GM23338 (cell line): Measurements from ENCODE around the gene ADGRL3. TPM values are rescaled to one million over a fixed set of nuclear protein-coding genes. Genes with fewer than 3 reads are reported as not detected.

Experiments
- ATAC-seq: fragments of 200-7000 bp; cut with Tn5 transposase; 3 replicates; pipeline ENCODE4 v1.9.1; 2020
- DNase-seq: peaks from one replicate; pipeline ENCODE4 v3.0.0-alpha.2; 2015; ENCODE audit warnings: low spot score
- H2AFZ ChIP-seq: fragments of 200-600 bp; sonication (generic); 2 replicates; pipeline ENCODE4 v1.8.0; 2016; ENCODE audit warnings: antibody characterized with exemption, mild to moderate bottlenecking, moderate library complexity
- H3F3A ChIP-seq: fragments of 200-600 bp; sonication (generic); replicated peaks from 2 replicates; pipeline ENCODE4 v1.8.0; 2017; ENCODE audit warnings: antibody characterized with exemption, mixed run types, low read depth
- H3K27ac ChIP-seq: fragments of 200-600 bp; sonication (generic); 2 replicates; pipeline ENCODE4 v1.6.1; 2016; ENCODE audit warnings: low read depth
- H3K27me3 ChIP-seq: fragments of 200-600 bp; sonication (generic); 2 replicates; pipeline ENCODE4 v1.8.0; 2016; ENCODE audit warnings: mild to moderate bottlenecking, mixed run types, moderate library complexity; ENCODE audit not compliant: insufficient read depth
- H3K36me3 ChIP-seq: fragments of 200-600 bp; sonication (generic); 2 replicates; pipeline ENCODE4 v1.8.0; 2016; ENCODE audit warnings: mild to moderate bottlenecking; ENCODE audit not compliant: insufficient read depth
- H3K4me1 ChIP-seq: fragments of 200-600 bp; sonication (generic); 2 replicates; pipeline ENCODE4 v1.8.0; 2016; ENCODE audit warnings: mild to moderate bottlenecking, moderate library complexity; ENCODE audit not compliant: insufficient read depth
- H3K4me2 ChIP-seq: fragments of 200-600 bp; sonication (generic); 2 replicates; pipeline ENCODE4 v1.7.1; 2017; ENCODE audit warnings: mixed run types
- H3K4me3 ChIP-seq: fragments of 200-600 bp; sonication (generic); 2 replicates; pipeline ENCODE4 v1.6.1; 2016; ENCODE audit warnings: mixed run types
- H3K79me2 ChIP-seq: fragments of 200-600 bp; sonication (generic); replicated peaks from 2 replicates; pipeline ENCODE4 v1.8.0; 2017; ENCODE audit warnings: mild to moderate bottlenecking; ENCODE audit not compliant: insufficient read depth
- H3K9me2 ChIP-seq: fragments of 200-600 bp; sonication (generic); 2 replicates; pipeline ENCODE4 v1.8.0; 2017; ENCODE audit not compliant: insufficient read depth
- H4K20me1 ChIP-seq: fragments of 200-600 bp; sonication (generic); replicated peaks from 2 replicates; pipeline ENCODE4 v1.8.0; 2017; ENCODE audit warnings: mild to moderate bottlenecking; ENCODE audit not compliant: insufficient read depth
- H3K27ac Mint-ChIP-seq: 2 replicates; pipeline ENCODE4 v1.8.0; 2020; ENCODE audit warnings: inconsistent platforms, mild to moderate bottlenecking, moderate library complexity, mixed read lengths
- H3K27me3 Mint-ChIP-seq: 3 replicates; pipeline ENCODE4 v1.8.0; 2022; ENCODE audit warnings: low read depth, mild to moderate bottlenecking, moderate library complexity, mixed read lengths, inconsistent platforms; ENCODE audit not compliant: insufficient read depth, poor library complexity
- H3K36me3 Mint-ChIP-seq: 3 replicates; pipeline ENCODE4 v1.8.0; 2021; ENCODE audit warnings: low read depth, mild to moderate bottlenecking, inconsistent platforms, moderate library complexity, mixed read lengths
- H3K4me1 Mint-ChIP-seq: 3 replicates; pipeline ENCODE4 v1.8.0; 2020; ENCODE audit warnings: mild to moderate bottlenecking, inconsistent platforms, mixed read lengths
- H3K4me3 Mint-ChIP-seq: 3 replicates; pipeline ENCODE4 v1.8.0; 2021; ENCODE audit warnings: moderate library complexity, mild to moderate bottlenecking, inconsistent platforms, mixed read lengths
- H3K9me3 Mint-ChIP-seq: 3 replicates; pipeline ENCODE4 v1.8.0; 2020; ENCODE audit warnings: moderate library complexity, mild to moderate bottlenecking, inconsistent platforms, mixed read lengths
- CREB1 ChIP-seq: fragments of 250-450 bp; sonication (Bioruptor Pico); IDR thresholded peaks from 2 replicates; pipeline ENCODE4 v1.5.0; 2020; ENCODE audit warnings: low read depth, mild to moderate bottlenecking, moderate library complexity
- CTCF ChIP-seq, 2 experiments: fragments of 200-600 bp in 1 of 2; sonication (generic) in 1 of 2; conservative IDR thresholded peaks; 2 replicates each; pipeline versions ENCODE4 v1.5.1 to v1.6.1; 2016 to 2017; ENCODE audit warnings: antibody characterized with exemption in 2 of 2, low read depth in 2 of 2, mild to moderate bottlenecking in 2 of 2, moderate library complexity in 1 of 2
- ETS1 ChIP-seq: IDR thresholded peaks from 2 replicates; pipeline ENCODE4 v1.6.1; 2016; ENCODE audit warnings: antibody characterized with exemption
- EZH2 ChIP-seq: fragments of 200-600 bp; sonication (generic); IDR thresholded peaks from one replicate; pipeline ENCODE4 v1.8.0; 2017; ENCODE audit warnings: antibody characterized with exemption, mild to moderate bottlenecking, low read depth; ENCODE audit not compliant: unreplicated experiment
- EZH2phosphoT487 ChIP-seq: fragments of 200-600 bp; sonication (generic); IDR thresholded peaks from one replicate; pipeline ENCODE4 v1.8.1; 2018; ENCODE audit warnings: antibody characterized with exemption; ENCODE audit not compliant: unreplicated experiment
- JUNB ChIP-seq: IDR thresholded peaks from one replicate; pipeline ENCODE4 v1.6.1; 2016; ENCODE audit warnings: antibody characterized with exemption; ENCODE audit not compliant: unreplicated experiment
- NANOG ChIP-seq: IDR thresholded peaks from 2 replicates; pipeline ENCODE4 v1.6.1; 2016; ENCODE audit warnings: antibody characterized with exemption, borderline replicate concordance
- POLR2AphosphoS5 ChIP-seq: IDR thresholded peaks from 2 replicates; pipeline ENCODE4 v1.6.1; 2016; ENCODE audit warnings: antibody characterized with exemption, low read depth
- REST ChIP-seq: IDR thresholded peaks from one replicate; pipeline ENCODE4 v1.6.1; 2018; ENCODE audit warnings: antibody characterized with exemption; ENCODE audit not compliant: unreplicated experiment
- STAT1 ChIP-seq: IDR thresholded peaks from one replicate; pipeline ENCODE4 v1.6.1; 2016; ENCODE audit warnings: antibody characterized with exemption; ENCODE audit not compliant: unreplicated experiment
- ZNF114 ChIP-seq: fragments of 250-450 bp; sonication (Bioruptor Pico); IDR thresholded peaks from 2 replicates; pipeline ENCODE4 v1.5.0; 2020; ENCODE audit warnings: mild to moderate bottlenecking, moderate library complexity
- ZNF331 ChIP-seq: fragments of 250-450 bp; sonication (Bioruptor Pico); IDR thresholded peaks from 2 replicates; pipeline ENCODE4 v1.5.0; 2020; ENCODE audit warnings: low read depth, mild to moderate bottlenecking, moderate library complexity
- ZNF462 ChIP-seq: fragments of 250-450 bp; sonication (Bioruptor Pico); IDR thresholded peaks from 2 replicates; pipeline ENCODE4 v1.5.0; 2020; ENCODE audit warnings: mild to moderate bottlenecking, moderate library complexity
- polyA plus RNA-seq: library from polyadenylated mRNA; unstranded; fragments of >200 nt; fragmentation: Nextera tagmentation; extraction: Ambion mirVana; gene quantifications from 2 replicates; pipeline ENCODE4 v1.2.1, GENCODE V29; 2016
- total RNA-seq: library from RNA; depleted of rRNA; stranded (reverse); fragments of >200 nt; shearing (Covaris generic); gene quantifications from 2 replicates; pipeline ENCODE4 v1.2.3, GENCODE V29; 2014

Gene ADGRL3
- total and polyA plus RNA-seq, 2 experiments from 2014 or later = 9.7 to 16.5 TPM

- DNase-seq (no peak), ATAC-seq (no peak)
- H3K4me3 Mint-ChIP-seq = no peak overlapping the region
- H3K4me3 ChIP-seq = no peak overlapping the region
- H3K4me1 ChIP-seq = peaks cover 51% of the 10 kb centered on the region
- no peaks in the 10 kb centered on the region for H4K20me1 ChIP-seq
- H3K4me1 Mint-ChIP-seq = peaks cover 63% of the 10 kb centered on the region
- no peaks in the 10 kb centered on the region for H3F3A ChIP-seq
- H3K36me3 Mint-ChIP-seq = peaks cover 5% of the 10 kb centered on the region; the same call in 1 of the 3 replicates
- H3K9me2 ChIP-seq = no peaks in the 10 kb centered on the region
- no peaks in the 10 kb centered on the region for H3K36me3 ChIP-seq
- H3K9me3 Mint-ChIP-seq = no peaks in the 10 kb centered on the region
- H3K4me2 ChIP-seq = peak overlapping the region; percentile 15; the same call in 1 of the 2 replicates
- no peaks in the 10 kb centered on the region for H3K27me3 Mint-ChIP-seq
- no peak for TF ChIP-seq POLR2AphosphoS5
- TF ChIP-seq ZNF114 (CRISPR knock-in tag) = no peak
- no peak for TF ChIP-seq STAT1
- TF ChIP-seq EZH2phosphoT487 = no peak
- no peak for TF ChIP-seq REST
- no peak for TF ChIP-seq CREB1 (CRISPR knock-in tag)
- no peak for TF ChIP-seq NANOG
- no peak for TF ChIP-seq ETS1
- no peak for TF ChIP-seq ZNF331 (CRISPR knock-in tag)
- no peak for TF ChIP-seq CTCF (conservative IDR thresholded peaks at IDR 0.05; ENCODE audit: low read depth in 2 of 2)
- TF ChIP-seq JUNB = no peak
- no peak for TF ChIP-seq ZNF462
- no peak for TF ChIP-seq EZH2
- H3K79me2 ChIP-seq = no peaks in the 10 kb centered on the region
- H3K27me3 ChIP-seq = no peaks in the 10 kb centered on the region
- H3K27ac Mint-ChIP-seq = no peak overlapping the region
- H2AFZ ChIP-seq = no peak overlapping the region
- H3K27ac ChIP-seq = no peak overlapping the region
Observed at GRCh38 chr4:61915501-61915900, 715.4 kb downstream of the ADGRL3 start.
